CD4-positive, alpha-beta memory T cell (primary cell): ENCODE measurements around the gene BEST1. TPM values are rescaled to one million over a fixed set of nuclear protein-coding genes. Genes with fewer than 3 reads are reported as not detected.

Experiments used
- CTCF ChIA-PET: fragments of 350-600 bp; sonication (Branson Sonifier 250); formaldehyde crosslinking; loops from one replicate; lab custom pipeline; 2021; ENCODE audit warnings: inconsistent platforms; ENCODE audit not compliant: partially characterized antibody; lab: Charles Lee
- POLR2A ChIA-PET: fragments of 350-600 bp; sonication (Branson Sonifier 250); formaldehyde crosslinking; loops from one replicate; lab custom pipeline; 2021; ENCODE audit not compliant: partially characterized antibody; lab: Charles Lee
- DNase-seq, 5 donors: peaks; one replicate each; pipeline versions ENCODE4 v3.0.0 to v3.0.0-alpha.2; 2020 to 2022; ENCODE audit warnings: mixed read lengths in 1 of 5
- H3K27ac ChIP-seq: one replicate; pipeline ENCODE4 v1.7.0; 2013; ENCODE audit warnings: low read depth, low read length
- H3K27me3 ChIP-seq: 2 replicates; pipeline ENCODE4 v1.7.0; 2013; ENCODE audit warnings: mild to moderate bottlenecking, low read length, moderate library complexity; ENCODE audit not compliant: insufficient read depth
- H3K36me3 ChIP-seq: 2 replicates; pipeline ENCODE4 v1.7.0; 2013; ENCODE audit warnings: mild to moderate bottlenecking, low read length, moderate library complexity; ENCODE audit not compliant: insufficient read depth
- H3K4me1 ChIP-seq: 2 replicates; pipeline ENCODE4 v1.7.0; 2013; ENCODE audit warnings: mild to moderate bottlenecking, low read length, moderate library complexity; ENCODE audit not compliant: insufficient read depth
- H3K4me3 ChIP-seq, 2 donors: one replicate each; pipeline ENCODE4 v1.7.0; 2013; ENCODE audit warnings: low read length in 2 of 2, mild to moderate bottlenecking in 1 of 2
- H3K9me3 ChIP-seq, 2 donors: one replicate each; pipeline ENCODE4 v1.7.0; 2013; ENCODE audit warnings: low read length in 2 of 2, control low read depth in 1 of 2; ENCODE audit not compliant: control insufficient read depth in 1 of 2
- H3K27ac Mint-ChIP-seq, 7 donors: one replicate each; pipeline ENCODE4 v1.8.0; 2020 to 2021; ENCODE audit warnings: mixed read lengths in 7 of 7, mild to moderate bottlenecking in 6 of 7, inconsistent platforms in 3 of 7, moderate library complexity in 3 of 7
- H3K27me3 Mint-ChIP-seq, 2 donors: one replicate each; pipeline ENCODE4 v1.8.0; 2020 to 2021; ENCODE audit warnings: mixed read lengths in 2 of 2
- H3K36me3 Mint-ChIP-seq, 2 donors: one replicate each; pipeline ENCODE4 v1.8.0; 2020 to 2021; ENCODE audit warnings: mixed read lengths in 2 of 2, inconsistent platforms in 1 of 2, mild to moderate bottlenecking in 1 of 2
- H3K4me1 Mint-ChIP-seq, 4 donors: one replicate each; pipeline ENCODE4 v1.8.0; 2020 to 2021; ENCODE audit warnings: mixed read lengths in 4 of 4, mild to moderate bottlenecking in 1 of 4
- H3K4me3 Mint-ChIP-seq, 8 donors: one replicate each; pipeline ENCODE4 v1.8.0; 2020 to 2021; ENCODE audit warnings: mixed read lengths in 8 of 8, mild to moderate bottlenecking in 7 of 8, moderate library complexity in 6 of 8, inconsistent platforms in 3 of 8
- H3K9me3 Mint-ChIP-seq, 8 donors: one replicate each; pipeline ENCODE4 v1.8.0; 2020 to 2021; ENCODE audit warnings: mixed read lengths in 8 of 8, mild to moderate bottlenecking in 5 of 8, inconsistent platforms in 3 of 8, moderate library complexity in 1 of 8
- intact Hi-C: fragments of 100-400 bp; cut with micrococcal nuclease; formaldehyde crosslinking; loops from one replicate; pipeline ENCODE4 v1.15.1; 2023
- polyA plus RNA-seq, 2 donors: library from polyadenylated mRNA; unstranded; fragments of 300-500 nt; fragmentation: Illumina TruSeq; gene quantifications; one replicate each; pipeline ENCODE4 v1.2.3, GENCODE V29; 2021
- total RNA-seq, 2 experiments: library from RNA; stranded (reverse); gene quantifications; one replicate each; pipeline ENCODE4 v1.2.3, GENCODE V29; 2021

BEST1 gene
- total and polyA plus RNA-seq, 4 experiments from 2014 or later, result 0.26 to 1.3 (median 0.89) TPM

GRCh38 chr11:62010935-62011528 lies 60.9 kb downstream of the BEST1 start:
- intact Hi-C loops, result no loop called here

GRCh38 chr11:62011881-62012280 lies 61.7 kb downstream of the BEST1 start:
- Mint-ChIP-seq H3K36me3 (no peaks in the 10 kb centered on the region), H3K4me3 (no peak overlapping the region), H3K4me1 (no peaks in the 10 kb centered on the region), H3K9me3 (peaks cover 0 to 2% (median 0%) of the 10 kb centered on the region in 8 donors), H3K27ac (peak overlapping the region in 1 of 7 donors; percentile 72), H3K27me3 (peaks cover 0 to 6% of the 10 kb centered on the region in 2 donors)
- Histone ChIP-seq H3K27ac (no peak overlapping the region), H3K4me1 (no peaks in the 10 kb centered on the region), H3K36me3 (no peaks in the 10 kb centered on the region), H3K9me3 (no peaks in the 10 kb centered on the region), H3K27me3 (no peaks in the 10 kb centered on the region), H3K4me3 (no peak overlapping the region)
- ChIA-PET POLR2A (interaction anchor here (1.5 to 2.7 kb wide), 2 partner anchors 14 to 44 kb away, joined by 8 to 10 read pairs; partner anchors contain the start of gene FTH1), CTCF (interaction anchor here (0.9 to 1.2 kb wide), 2 partner anchors 10 to 70 kb away, joined by 3 read pairs; no protein-coding TSS in a partner anchor)
- intact Hi-C loops, result no loop called here
- no peak for DNase-seq

More at GRCh38 chr11:62010935-62011528, 60.9 kb downstream of the BEST1 start:
- Histone ChIP-seq H3K27me3 (no peaks in the 10 kb centered on the region), H3K9me3 (no peaks in the 10 kb centered on the region), H3K4me1 (no peaks in the 10 kb centered on the region), H3K4me3 (no peak overlapping the region), H3K27ac (no peak overlapping the region), H3K36me3 (no peaks in the 10 kb centered on the region)
- ChIA-PET POLR2A (interaction anchor here (1.5 to 2.7 kb wide), 2 partner anchors 14 to 44 kb away, joined by 8 to 10 read pairs; partner anchors contain the start of gene FTH1), CTCF (interaction anchor here (0.8 kb wide), 1 partner anchor 12 kb away, joined by 3 read pairs; no protein-coding TSS in a partner anchor)
- Mint-ChIP-seq H3K9me3 (peaks cover 0 to 2% (median 0%) of the 10 kb centered on the region in 8 donors), H3K27me3 (peaks cover 0 to 6% of the 10 kb centered on the region in 2 donors), H3K36me3 (no peaks in the 10 kb centered on the region), H3K4me3 (no peak overlapping the region), H3K4me1 (no peaks in the 10 kb centered on the region), H3K27ac (peak overlapping the region in 3 of 7 donors; percentile 8 to 48 (median 24))
- DNase-seq, result no peak

GRCh38 chr11:62012451-62012831 lies 62.3 kb downstream of the BEST1 start:
- H3K27ac ChIP-seq, result no peak overlapping the region
- H3K4me3 Mint-ChIP-seq, result no peak overlapping the region
- peak overlapping the region in 5 of 7 donors; percentile 4 to 79 (median 48) for H3K27ac Mint-ChIP-seq
- H3K36me3 Mint-ChIP-seq, result no peaks in the 10 kb centered on the region
- no peak overlapping the region for H3K4me3 ChIP-seq
- POLR2A ChIA-PET, result interaction anchor here (0.9 to 2.7 kb wide), 2 partner anchors 13 to 43 kb away, joined by 3 to 10 read pairs; no protein-coding TSS in a partner anchor
- H3K4me1 Mint-ChIP-seq, result no peaks in the 10 kb centered on the region
- no peaks in the 10 kb centered on the region for H3K36me3 ChIP-seq
- peaks cover 0 to 2% (median 0%) of the 10 kb centered on the region in 8 donors for H3K9me3 Mint-ChIP-seq
- H3K9me3 ChIP-seq, result no peaks in the 10 kb centered on the region
- no peaks in the 10 kb centered on the region for H3K4me1 ChIP-seq
- H3K27me3 ChIP-seq, result no peaks in the 10 kb centered on the region
- intact Hi-C loops, result no loop called here
- H3K27me3 Mint-ChIP-seq, result peaks cover 0 to 6% of the 10 kb centered on the region in 2 donors
- DNase-seq, result no peak
- CTCF ChIA-PET, result interaction anchor here (0.9 to 1.2 kb wide), 2 partner anchors 9 to 70 kb away, joined by 3 read pairs; no protein-coding TSS in a partner anchor

- DNase-seq, result no peak
- ChIA-PET CTCF (interaction anchor here (1.2 kb wide), 1 partner anchor 9 kb away, joined by 3 read pairs; no protein-coding TSS in a partner anchor), POLR2A (interaction anchor here (0.9 to 2.7 kb wide), 2 partner anchors 13 to 44 kb away, joined by 3 to 10 read pairs; no protein-coding TSS in a partner anchor)
- H3K4me3 ChIP-seq, result no peak overlapping the region
- no peaks in the 10 kb centered on the region for H3K27me3 ChIP-seq
- Mint-ChIP-seq H3K36me3 (no peaks in the 10 kb centered on the region), H3K9me3 (no peaks in the 10 kb centered on the region), H3K27me3 (peaks cover 0 to 4% of the 10 kb centered on the region in 2 donors), H3K27ac (peak overlapping the region in 5 of 7 donors; percentile 4 to 79 (median 48)), H3K4me3 (no peak overlapping the region), H3K4me1 (no peaks in the 10 kb centered on the region)
- intact Hi-C loops, result no loop called here
- H3K9me3 ChIP-seq, result no peaks in the 10 kb centered on the region
- H3K4me1 ChIP-seq, result no peaks in the 10 kb centered on the region
- no peaks in the 10 kb centered on the region for H3K36me3 ChIP-seq
- no peak overlapping the region for H3K27ac ChIP-seq
Measured at GRCh38 chr11:62012832-62013461, 62.8 kb downstream of the BEST1 start.

Other genes starting within 250 kb of the BEST1 start
- 1 to 10 TPM in 1 of 2 experiments, under 1 TPM in 1; 0.94 to 1.6 TPM for gene MYRF, start 197.7 kb upstream of the BEST1 start, total RNA-seq
- under 1 TPM; 0.44 to 0.83 TPM for gene MYRF, start 197.7 kb upstream of the BEST1 start, polyA plus RNA-seq
- 100 to 1,000 TPM; 113 to 117 TPM for gene TMEM258, start 157.8 kb upstream of the BEST1 start, total RNA-seq
- gene TMEM258, start 157.8 kb upstream of the BEST1 start, polyA plus RNA-seq, result 100 to 1,000 TPM; 186 to 276 TPM
- gene FEN1, start 157.4 kb upstream of the BEST1 start, total RNA-seq, result 1 to 10 TPM; 7.4 to 8.0 TPM
- gene FEN1, start 157.4 kb upstream of the BEST1 start, polyA plus RNA-seq, result 10 to 100 TPM; 12.7 to 15.4 TPM
- gene FADS1, start 133.3 kb upstream of the BEST1 start, total RNA-seq, result 1 to 10 TPM; 1.7 to 2.2 TPM
- under 1 TPM; 0.70 to 0.72 TPM for gene FADS1, start 133.3 kb upstream of the BEST1 start, polyA plus RNA-seq
- under 1 TPM; 0.22 to 0.73 TPM for gene FADS2, start 122.1 kb upstream of the BEST1 start, total RNA-seq
- under 1 TPM; 0.06 to 0.94 TPM for gene FADS2, start 122.1 kb upstream of the BEST1 start, polyA plus RNA-seq
- gene FADS3, start 58.8 kb upstream of the BEST1 start, total RNA-seq, result 1 to 10 TPM; 5.9 to 7.8 TPM
- gene FADS3, start 58.8 kb upstream of the BEST1 start, polyA plus RNA-seq, result 1 to 10 TPM; 2.9 to 3.0 TPM
- gene RAB3IL1, start 32.8 kb upstream of the BEST1 start, total RNA-seq, result under 1 TPM; 0.44 to 0.53 TPM
- gene RAB3IL1, start 32.8 kb upstream of the BEST1 start, polyA plus RNA-seq, result not detected
- 100 to 1,000 TPM; 695 to 763 TPM for gene FTH1, start 17.3 kb downstream of the BEST1 start, total RNA-seq
- gene FTH1, start 17.3 kb downstream of the BEST1 start, polyA plus RNA-seq, result 1,000 to 10,000 TPM; 3,123 to 3,378 TPM
- gene INCENP, start 173.7 kb downstream of the BEST1 start, total RNA-seq, result 10 to 100 TPM; 28.4 to 32.1 TPM
- gene INCENP, start 173.7 kb downstream of the BEST1 start, polyA plus RNA-seq, result 1 to 10 TPM in 1 of 2 donors, not detected in 1; 2.7 TPM
- gene SCGB1D1, start 239.9 kb downstream of the BEST1 start, total RNA-seq, result not detected
- gene SCGB1D1, start 239.9 kb downstream of the BEST1 start, polyA plus RNA-seq, result not detected